Measurements from ENCODE around the gene APBA2.

The APBA2 gene

GRCh38 chr15:28912422-28912821 lies 26.6 kb downstream of the APBA2 start:
- DNase-seq (ENCODE audit: low spot score), result no peak
- no peak for TF ChIP-seq CTCF (IDR thresholded peaks at IDR 0.05; ENCODE audit: extremely low read depth, missing control alignments)

- DNase-seq (ENCODE audit: low spot score), result no peak
- no peak for TF ChIP-seq CTCF (IDR thresholded peaks at IDR 0.05; ENCODE audit: extremely low read depth, missing control alignments)
Observed at GRCh38 chr15:28913171-28913765, 27.5 kb downstream of the APBA2 start.

GRCh38 chr15:28914046-28914445 lies 28.3 kb downstream of the APBA2 start:
- TF ChIP-seq CTCF (IDR thresholded peaks at IDR 0.05; ENCODE audit: extremely low read depth, missing control alignments), result no peak
- DNase-seq (ENCODE audit: low spot score), result no peak

- TF ChIP-seq CTCF (IDR thresholded peaks at IDR 0.05; ENCODE audit: extremely low read depth, missing control alignments), result no peak
- DNase-seq (ENCODE audit: low spot score), result no peak
Observed at GRCh38 chr15:28914483-28915023, 28.8 kb downstream of the APBA2 start.

- no peak for DNase-seq (ENCODE audit: low spot score)
- TF ChIP-seq CTCF (IDR thresholded peaks at IDR 0.05; ENCODE audit: extremely low read depth, missing control alignments), result no peak
Observed at GRCh38 chr15:28915041-28915810, 29.5 kb downstream of the APBA2 start.

GRCh38 chr15:28915935-28916334 lies 30.2 kb downstream of the APBA2 start:
- no peak for TF ChIP-seq CTCF (IDR thresholded peaks at IDR 0.05; ENCODE audit: extremely low read depth, missing control alignments)
- no peak for DNase-seq (ENCODE audit: low spot score)

GRCh38 chr15:28917791-28918140 lies 32.0 kb downstream of the APBA2 start:
- no peak for TF ChIP-seq CTCF (IDR thresholded peaks at IDR 0.05; ENCODE audit: extremely low read depth, missing control alignments)
- no peak for DNase-seq (ENCODE audit: low spot score)

Measured in GM20000 (cell line).